Omental fat pad (tissue), 4 donors: ENCODE measurements around the gene AUTS2. TPM values are rescaled to one million over a fixed set of nuclear protein-coding genes. Genes with fewer than 3 reads are reported as not detected.

Experiments used
- ATAC-seq: fragments of 150-250 bp; one replicate; pipeline ENCODE4 v1.9.1; 2016; ENCODE audit warnings: mild to moderate bottlenecking, moderate library complexity; ENCODE audit not compliant: low FRiP score
- DNase-seq: peaks from one replicate; pipeline ENCODE4 v3.0.0-alpha.2; 2019; ENCODE audit warnings: low spot score
- total RNA-seq, 4 donors: library from RNA; depleted of rRNA; stranded (reverse); fragments of >200 nt; gene quantifications; one replicate each; pipeline ENCODE4 v1.1.0, GENCODE V29; 2016
- TF ChIP-seq, protein P1 (sequence below), 3 donors: fragments of 450-650 bp; IDR thresholded peaks; one replicate each; pipeline ENCODE4 v1.5.1; 2016 to 2017; ENCODE audit warnings: antibody characterized with exemption in 3 of 3, mild to moderate bottlenecking in 3 of 3, moderate library complexity in 2 of 3

Gene AUTS2
- total RNA-seq, 4 donors from 2014 or later = 13.2 to 27.0 (median 21.2) TPM

DNA sequence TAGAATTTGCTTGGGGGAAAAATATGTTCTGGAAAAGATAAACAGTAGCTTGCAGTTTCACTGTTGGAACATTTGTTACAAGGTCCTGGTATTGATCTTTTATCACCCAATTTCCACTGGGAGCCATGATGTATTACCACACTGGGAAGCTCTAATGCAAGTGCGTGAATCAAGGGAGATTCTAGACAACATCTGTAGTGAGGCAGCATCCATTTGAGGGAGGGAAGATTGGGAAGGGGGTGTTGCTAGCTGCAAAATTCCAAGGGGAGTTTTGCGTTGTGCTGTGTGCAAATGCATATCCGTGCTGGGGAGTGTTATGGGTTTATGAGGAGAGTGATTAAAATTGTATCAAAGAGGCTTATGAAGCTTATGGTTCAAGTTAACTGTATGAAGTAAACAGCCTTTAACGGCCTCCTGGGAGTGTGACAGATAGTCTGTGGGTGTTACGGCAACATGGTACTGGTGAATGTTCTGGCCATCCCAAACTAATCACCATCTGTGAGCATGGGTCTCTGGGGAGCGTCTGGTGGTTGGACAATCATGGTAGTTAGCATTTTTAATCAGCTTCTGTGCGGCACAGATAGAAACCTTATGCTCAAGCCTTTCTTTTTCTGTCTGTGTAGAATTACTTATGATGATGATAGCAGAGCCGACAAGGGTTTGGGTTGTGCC is 931.8 kb downstream of the AUTS2 start:
- no peak for ATAC-seq
- no peak for DNase-seq
- TF ChIP-seq, protein P1, sequence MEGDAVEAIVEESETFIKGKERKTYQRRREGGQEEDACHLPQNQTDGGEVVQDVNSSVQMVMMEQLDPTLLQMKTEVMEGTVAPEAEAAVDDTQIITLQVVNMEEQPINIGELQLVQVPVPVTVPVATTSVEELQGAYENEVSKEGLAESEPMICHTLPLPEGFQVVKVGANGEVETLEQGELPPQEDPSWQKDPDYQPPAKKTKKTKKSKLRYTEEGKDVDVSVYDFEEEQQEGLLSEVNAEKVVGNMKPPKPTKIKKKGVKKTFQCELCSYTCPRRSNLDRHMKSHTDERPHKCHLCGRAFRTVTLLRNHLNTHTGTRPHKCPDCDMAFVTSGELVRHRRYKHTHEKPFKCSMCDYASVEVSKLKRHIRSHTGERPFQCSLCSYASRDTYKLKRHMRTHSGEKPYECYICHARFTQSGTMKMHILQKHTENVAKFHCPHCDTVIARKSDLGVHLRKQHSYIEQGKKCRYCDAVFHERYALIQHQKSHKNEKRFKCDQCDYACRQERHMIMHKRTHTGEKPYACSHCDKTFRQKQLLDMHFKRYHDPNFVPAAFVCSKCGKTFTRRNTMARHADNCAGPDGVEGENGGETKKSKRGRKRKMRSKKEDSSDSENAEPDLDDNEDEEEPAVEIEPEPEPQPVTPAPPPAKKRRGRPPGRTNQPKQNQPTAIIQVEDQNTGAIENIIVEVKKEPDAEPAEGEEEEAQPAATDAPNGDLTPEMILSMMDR (IDR thresholded peaks at IDR 0.05) = no peak

DNA sequence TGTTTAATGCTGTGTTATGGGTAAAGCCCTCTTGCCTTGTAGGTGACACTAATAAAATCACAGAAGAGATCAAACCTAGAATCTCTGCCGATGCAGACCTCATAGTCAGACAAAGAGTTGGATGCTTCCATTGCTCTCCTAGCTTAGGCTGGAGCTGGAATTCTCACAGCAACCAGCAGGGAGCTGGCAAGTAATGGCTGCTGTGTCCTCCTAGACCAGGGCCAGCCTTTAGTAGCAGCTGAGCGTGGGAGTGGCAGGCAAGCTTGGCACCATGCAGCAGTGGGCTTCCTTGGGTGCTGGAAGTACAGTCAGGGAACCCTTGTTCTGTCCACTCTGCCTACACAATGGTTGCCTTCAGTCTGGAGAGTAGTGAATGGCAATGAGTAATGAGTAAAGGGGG is 935.3 kb downstream of the AUTS2 start:
- TF ChIP-seq, protein P1 (IDR thresholded peaks at IDR 0.05) = no peak
- DNase-seq (no peak), ATAC-seq (no peak)

DNA sequence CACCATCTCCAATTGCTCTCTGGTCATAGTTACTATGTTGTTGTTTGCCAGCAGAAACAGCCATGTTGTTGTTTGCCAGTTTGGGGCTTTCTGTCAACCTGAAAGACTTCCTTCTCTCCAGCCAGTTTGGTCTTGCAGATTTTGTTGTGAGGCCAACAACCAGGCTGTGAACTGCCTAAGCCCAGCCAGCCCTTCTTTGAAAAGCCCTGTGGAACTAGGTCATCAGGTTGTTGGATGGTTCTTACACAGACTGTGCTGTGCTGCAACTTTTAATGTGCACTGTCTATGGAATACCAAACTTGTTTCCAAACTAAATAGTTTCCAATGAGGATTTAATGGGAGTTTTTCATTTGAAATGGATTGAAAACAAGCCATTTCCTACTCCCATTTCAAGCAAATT is 940.9 kb downstream of the AUTS2 start:
- DNase-seq (no peak), ATAC-seq (no peak)
- TF ChIP-seq, protein P1 (IDR thresholded peaks at IDR 0.05) = no peak

DNA sequence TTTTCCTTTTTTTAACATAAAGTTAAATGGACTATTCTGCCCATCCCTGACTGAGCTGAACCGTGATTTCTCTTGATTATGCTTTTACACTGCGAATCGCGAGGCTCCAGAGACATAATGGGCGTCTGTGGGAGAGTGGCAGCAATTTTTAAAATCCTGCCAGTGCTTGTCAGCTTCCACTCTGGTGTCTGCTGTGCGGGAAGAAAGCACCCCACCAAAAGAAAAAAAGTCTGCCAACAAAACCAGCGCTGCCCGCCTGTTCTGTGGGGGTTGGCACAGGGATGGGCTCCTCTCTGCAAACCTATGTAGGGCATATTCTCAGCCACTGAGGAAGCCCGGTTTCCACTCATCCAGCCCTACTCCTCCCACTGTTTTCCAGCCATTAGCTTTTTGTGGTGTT is 941.3 kb downstream of the AUTS2 start:
- TF ChIP-seq, protein P1 (IDR thresholded peaks at IDR 0.05) = no peak

DNA sequence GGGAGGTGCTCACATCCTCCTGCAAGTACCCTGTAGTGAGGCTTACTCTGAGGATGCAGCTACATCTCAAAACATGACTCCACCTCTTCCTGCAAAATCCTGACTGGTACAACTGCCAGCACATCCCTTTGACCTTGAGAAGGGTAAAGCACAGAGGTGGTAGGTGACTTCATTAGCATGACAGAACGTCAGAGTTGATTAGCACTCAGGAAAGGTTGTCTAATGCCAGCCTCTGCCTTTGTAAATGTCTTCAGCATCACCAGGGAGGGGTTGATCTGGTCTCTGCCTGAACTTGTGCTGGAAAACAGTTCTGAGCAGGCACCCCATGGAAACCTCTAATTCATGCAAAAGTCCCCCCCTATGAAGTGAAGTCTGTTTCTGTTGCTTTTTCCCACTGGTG is 942.4 kb downstream of the AUTS2 start:
- ATAC-seq = no peak
- no peak for DNase-seq
- TF ChIP-seq, protein P1 (IDR thresholded peaks at IDR 0.05) = no peak

More for the DNA sequence above, 941.3 kb downstream of the AUTS2 start:
- ATAC-seq (no peak), DNase-seq (no peak)

DNA sequence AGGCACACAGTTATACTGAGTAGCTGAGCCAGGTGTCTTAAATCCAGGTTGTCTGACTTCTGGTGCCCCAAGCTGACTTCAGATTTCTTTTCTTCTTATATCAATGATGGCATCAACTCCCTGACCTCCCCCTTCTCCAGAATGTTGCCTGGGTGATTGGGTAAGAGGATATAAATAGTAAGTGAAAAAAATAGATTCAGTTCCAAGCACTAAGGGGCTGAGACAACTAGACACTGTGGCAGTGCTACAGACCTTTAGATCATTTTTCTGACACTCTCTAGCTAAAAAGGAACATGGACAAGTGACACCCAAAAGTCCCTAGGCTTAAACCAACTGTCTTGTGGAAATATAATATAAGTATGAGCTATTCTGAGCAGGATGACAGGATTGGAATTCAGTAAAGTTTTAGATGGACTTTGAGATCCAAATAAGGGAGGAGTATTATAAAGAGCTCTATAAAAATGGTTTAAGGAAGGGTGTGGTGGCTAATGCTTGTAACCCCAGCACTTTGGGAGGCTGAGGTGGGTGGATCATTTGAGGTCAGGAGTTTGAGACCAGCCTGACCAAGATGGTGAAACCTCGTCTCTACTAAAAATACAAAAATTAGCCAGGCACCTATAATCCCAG is 944.6 kb downstream of the AUTS2 start:
- TF ChIP-seq, protein P1 (IDR thresholded peaks at IDR 0.05) = no peak
- ATAC-seq (no peak), DNase-seq (no peak)

DNA sequence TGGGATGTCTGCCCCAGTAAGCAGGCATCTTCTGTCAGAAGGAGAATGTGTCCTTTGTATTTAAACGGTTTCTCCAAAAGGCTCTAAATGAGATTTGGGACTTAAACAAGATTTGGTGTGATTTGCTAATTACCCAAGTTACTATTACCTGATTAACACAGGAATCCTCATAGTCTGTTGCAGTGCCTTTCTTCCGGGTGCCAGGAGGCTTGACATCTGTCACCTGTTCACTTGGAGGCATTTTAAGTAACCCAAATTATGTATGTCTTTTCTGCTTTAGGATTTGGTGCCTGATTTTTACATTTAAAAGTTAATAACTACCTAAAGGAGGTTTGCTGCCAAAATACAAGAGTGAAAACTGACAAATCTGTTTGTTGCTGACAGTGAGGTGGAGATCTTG is 945.7 kb downstream of the AUTS2 start:
- ATAC-seq (no peak), DNase-seq (no peak)
- TF ChIP-seq, protein P1 (IDR thresholded peaks at IDR 0.05) = no peak
